HEK293 (cell line): ENCODE measurements around the gene KIAA1671.

ENCODE experiments used
- HOXC10 ChIP-seq: sonication (generic); formaldehyde crosslinking; IDR thresholded peaks from 2 replicates; pipeline ENCODE4 v1.8.1; 2023; ENCODE audit warnings: mild to moderate bottlenecking, missing genetic modification reagents
- INSM2 ChIP-seq: fragments of 450-650 bp; formaldehyde crosslinking; IDR thresholded peaks from 2 replicates; pipeline ENCODE4 v1.5.1; 2016; ENCODE audit warnings: missing biosample characterization, missing genetic modification characterization
- KLF16 ChIP-seq: fragments of 450-650 bp; formaldehyde crosslinking; IDR thresholded peaks from 2 replicates; pipeline ENCODE4 v1.5.1; 2017; ENCODE audit warnings: missing biosample characterization, missing genetic modification characterization
- ZBTB10 ChIP-seq: fragments of 450-650 bp; formaldehyde crosslinking; IDR thresholded peaks from 2 replicates; pipeline ENCODE4 v1.5.1; 2016; ENCODE audit warnings: missing biosample characterization, missing genetic modification characterization
- ZBTB26 ChIP-seq: fragments of 450-650 bp; formaldehyde crosslinking; optimal IDR thresholded peaks from 2 replicates; pipeline ENCODE3; 2016; ENCODE audit warnings: missing biosample characterization, mild to moderate bottlenecking, missing genetic modification characterization
- ZBTB44 ChIP-seq: fragments of 450-650 bp; IDR thresholded peaks from 2 replicates; pipeline ENCODE4 v1.5.1; 2018; ENCODE audit warnings: missing biosample characterization, mild to moderate bottlenecking, missing genetic modification characterization
- ZBTB6 ChIP-seq: fragments of 450-650 bp; formaldehyde crosslinking; IDR thresholded peaks from 2 replicates; pipeline ENCODE4 v1.5.1; 2017; ENCODE audit warnings: missing biosample characterization, missing genetic modification characterization
- ZNF112 ChIP-seq: fragments of 450-650 bp; formaldehyde crosslinking; IDR thresholded peaks from 2 replicates; pipeline ENCODE4 v1.5.0; 2017; ENCODE audit warnings: missing biosample characterization, missing genetic modification characterization
- ZNF121 ChIP-seq: fragments of 450-650 bp; formaldehyde crosslinking; IDR thresholded peaks from 2 replicates; pipeline ENCODE4 v1.5.1; 2016; ENCODE audit warnings: missing biosample characterization, missing genetic modification characterization
- ZNF138 ChIP-seq: fragments of 450-650 bp; formaldehyde crosslinking; IDR thresholded peaks from 2 replicates; pipeline ENCODE4 v1.5.1; 2016; ENCODE audit warnings: missing biosample characterization, missing genetic modification characterization, borderline replicate concordance
- ZNF146 ChIP-seq: fragments of 450-650 bp; formaldehyde crosslinking; IDR thresholded peaks from 2 replicates; pipeline ENCODE4 v1.5.1; 2016; ENCODE audit warnings: missing biosample characterization, missing genetic modification characterization
- ZNF157 ChIP-seq: fragments of 450-650 bp; formaldehyde crosslinking; IDR thresholded peaks from 2 replicates; pipeline ENCODE4 v1.5.1; 2016; ENCODE audit warnings: missing biosample characterization, missing genetic modification characterization
- ZNF175 ChIP-seq: fragments of 450-650 bp; formaldehyde crosslinking; IDR thresholded peaks from 2 replicates; pipeline ENCODE4 v1.5.1; 2016; ENCODE audit warnings: missing biosample characterization, missing genetic modification characterization
- ZNF214 ChIP-seq: fragments of 450-650 bp; formaldehyde crosslinking; IDR thresholded peaks from 2 replicates; pipeline ENCODE4 v1.5.1; 2017; ENCODE audit warnings: missing biosample characterization, mild to moderate bottlenecking, missing genetic modification characterization, borderline replicate concordance
- ZNF239 ChIP-seq: fragments of 450-650 bp; formaldehyde crosslinking; IDR thresholded peaks from 2 replicates; pipeline ENCODE4 v1.5.1; 2016; ENCODE audit warnings: missing biosample characterization, missing genetic modification characterization
- ZNF280D ChIP-seq: fragments of 450-650 bp; formaldehyde crosslinking; IDR thresholded peaks from 2 replicates; pipeline ENCODE4 v1.5.1; 2016; ENCODE audit warnings: missing biosample characterization, missing genetic modification characterization
- ZNF324 ChIP-seq: fragments of 450-650 bp; formaldehyde crosslinking; IDR thresholded peaks from 2 replicates; pipeline ENCODE4 v1.5.1; 2016; ENCODE audit warnings: missing biosample characterization, missing genetic modification characterization
- ZNF404 ChIP-seq: fragments of 450-650 bp; formaldehyde crosslinking; IDR thresholded peaks from 2 replicates; pipeline ENCODE4 v1.5.1; 2017; ENCODE audit warnings: missing biosample characterization, missing genetic modification characterization
- ZNF416 ChIP-seq: fragments of 450-650 bp; formaldehyde crosslinking; IDR thresholded peaks from 2 replicates; pipeline ENCODE4 v1.5.1; 2016; ENCODE audit warnings: missing biosample characterization, missing genetic modification characterization
- ZNF449 ChIP-seq: fragments of 450-650 bp; formaldehyde crosslinking; IDR thresholded peaks from 2 replicates; pipeline ENCODE4 v1.5.1; 2017; ENCODE audit warnings: missing biosample characterization, mild to moderate bottlenecking, missing genetic modification characterization, moderate library complexity
- ZNF501 ChIP-seq: fragments of 450-650 bp; formaldehyde crosslinking; IDR thresholded peaks from 2 replicates; pipeline ENCODE4 v1.5.1; 2016; ENCODE audit warnings: missing biosample characterization, missing genetic modification characterization
- ZNF544 ChIP-seq: fragments of 450-650 bp; formaldehyde crosslinking; IDR thresholded peaks from 2 replicates; pipeline ENCODE4 v1.5.0; 2017; ENCODE audit warnings: missing biosample characterization, missing genetic modification characterization
- ZNF549 ChIP-seq: fragments of 450-650 bp; IDR thresholded peaks from 2 replicates; pipeline ENCODE4 v1.5.1; 2018; ENCODE audit warnings: missing biosample characterization, missing genetic modification characterization, mild to moderate bottlenecking, inconsistent platforms, moderate library complexity
- ZNF600 ChIP-seq: fragments of 450-650 bp; formaldehyde crosslinking; IDR thresholded peaks from 2 replicates; pipeline ENCODE4 v1.5.1; 2016; ENCODE audit warnings: missing biosample characterization, missing genetic modification characterization
- ZNF645 ChIP-seq: fragments of 450-650 bp; formaldehyde crosslinking; IDR thresholded peaks from 2 replicates; pipeline ENCODE4; 2016; ENCODE audit warnings: missing biosample characterization, missing genetic modification characterization

KIAA1671 gene

GRCh38 chr22:25235547-25236290, 283.2 kb downstream of the KIAA1671 start (continued):
- TF ChIP-seq ZBTB10 (tag by site-specific recombination) = no peak
- TF ChIP-seq ZBTB44 (tag by site-specific recombination) = no peak
- TF ChIP-seq ZNF416 (tag by site-specific recombination) = no peak
- TF ChIP-seq ZNF121 (tag by site-specific recombination) = 0 out of 2 replicates have a peak, but pooled peaks have one; percentile 23
- no peak for TF ChIP-seq ZBTB26
- no peak for TF ChIP-seq ZNF157 (tag by site-specific recombination)
- TF ChIP-seq ZNF645 = no peak
- no peak for TF ChIP-seq ZNF501 (tag by site-specific recombination)
- no peak for TF ChIP-seq INSM2
- TF ChIP-seq ZNF600 = no peak
- no peak for TF ChIP-seq ZNF146
- no peak for TF ChIP-seq ZNF138 (tag by site-specific recombination)
- TF ChIP-seq ZNF404 = no peak
- TF ChIP-seq ZBTB6 (tag by site-specific recombination) = no peak
- TF ChIP-seq ZNF214 (tag by site-specific recombination) = no peak
- no peak for TF ChIP-seq ZNF324 (tag by site-specific recombination)
- TF ChIP-seq ZNF175 = no peak
- no peak for TF ChIP-seq ZNF280D (tag by site-specific recombination)
- TF ChIP-seq HOXC10 (CRISPR knock-in tag) = no peak
- TF ChIP-seq ZNF544 = no peak
- no peak for TF ChIP-seq ZNF449 (tag by site-specific recombination)
- TF ChIP-seq KLF16 (tag by site-specific recombination) = no peak
- no peak for TF ChIP-seq ZNF112 (tag by site-specific recombination)
- no peak for TF ChIP-seq ZNF549 (tag by site-specific recombination)
- no peak for TF ChIP-seq ZNF239
